Measurements from ENCODE around the gene PSAP. TPM values are rescaled to one million over a fixed set of nuclear protein-coding genes. Genes with fewer than 3 reads are reported as not detected.

The PSAP gene
- total RNA-seq, 1 experiment from 2014 or later = 397 TPM

DNA sequence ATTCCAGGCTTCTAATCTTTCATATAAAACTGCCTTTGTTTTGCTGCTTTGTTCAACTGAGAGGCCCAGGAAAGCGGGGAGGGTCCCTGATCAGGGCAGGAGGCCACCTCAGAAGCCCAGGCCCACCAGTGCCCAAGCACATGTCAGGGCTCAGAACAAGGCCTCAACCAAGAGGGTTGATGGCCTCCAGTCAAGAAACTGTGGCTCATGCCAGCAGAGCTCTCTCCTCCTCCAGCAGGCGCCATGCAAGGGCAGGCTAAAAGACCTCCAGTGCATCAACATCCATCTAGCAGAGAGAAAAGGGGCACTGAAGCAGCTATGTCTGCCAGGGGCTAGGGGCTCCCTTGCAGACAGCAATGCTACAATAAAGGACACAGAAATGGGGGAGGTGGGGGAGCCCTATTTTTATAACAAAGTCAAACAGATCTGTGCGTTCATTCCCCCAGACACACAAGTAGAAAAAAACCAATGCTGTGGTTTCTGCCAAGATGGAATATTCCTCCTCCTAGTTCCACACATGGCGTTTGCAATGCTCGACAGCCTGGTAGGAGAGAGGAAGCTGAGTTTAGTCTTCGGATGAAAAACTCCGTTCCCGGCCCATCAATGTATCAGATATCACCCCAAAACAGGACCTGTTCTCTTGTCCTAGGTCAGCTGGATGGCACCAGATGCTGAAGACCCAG is 34.0 kb downstream of the PSAP start:
- no peak for DNase-seq (ENCODE audit: low spot score)
- H3K9me3 Mint-ChIP-seq = no peaks in the 10 kb centered on the region
- CTCF ChIA-PET = no interaction called here
- H3K36me3 Mint-ChIP-seq = peaks cover 65% of the 10 kb centered on the region
- no peak overlapping the region for H3K4me3 Mint-ChIP-seq
- TF ChIP-seq ZNF671 (CRISPR knock-in tag; IDR thresholded peaks at IDR 0.05) (no peak), ZNF416 (CRISPR knock-in tag; IDR thresholded peaks at IDR 0.05) (no peak)
- TF ChIP-seq, protein P1, sequence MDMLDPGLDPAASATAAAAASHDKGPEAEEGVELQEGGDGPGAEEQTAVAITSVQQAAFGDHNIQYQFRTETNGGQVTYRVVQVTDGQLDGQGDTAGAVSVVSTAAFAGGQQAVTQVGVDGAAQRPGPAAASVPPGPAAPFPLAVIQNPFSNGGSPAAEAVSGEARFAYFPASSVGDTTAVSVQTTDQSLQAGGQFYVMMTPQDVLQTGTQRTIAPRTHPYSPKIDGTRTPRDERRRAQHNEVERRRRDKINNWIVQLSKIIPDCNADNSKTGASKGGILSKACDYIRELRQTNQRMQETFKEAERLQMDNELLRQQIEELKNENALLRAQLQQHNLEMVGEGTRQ (CRISPR knock-in tag; IDR thresholded peaks at IDR 0.05) = no peak
- POLR2A ChIA-PET = no interaction called here
- no peaks in the 10 kb centered on the region for H3K27me3 Mint-ChIP-seq (ENCODE audit: low read depth)
- H3K27ac Mint-ChIP-seq = no peak overlapping the region
- H3K4me1 Mint-ChIP-seq = no peaks in the 10 kb centered on the region
- ATAC-seq = no peak

DNA sequence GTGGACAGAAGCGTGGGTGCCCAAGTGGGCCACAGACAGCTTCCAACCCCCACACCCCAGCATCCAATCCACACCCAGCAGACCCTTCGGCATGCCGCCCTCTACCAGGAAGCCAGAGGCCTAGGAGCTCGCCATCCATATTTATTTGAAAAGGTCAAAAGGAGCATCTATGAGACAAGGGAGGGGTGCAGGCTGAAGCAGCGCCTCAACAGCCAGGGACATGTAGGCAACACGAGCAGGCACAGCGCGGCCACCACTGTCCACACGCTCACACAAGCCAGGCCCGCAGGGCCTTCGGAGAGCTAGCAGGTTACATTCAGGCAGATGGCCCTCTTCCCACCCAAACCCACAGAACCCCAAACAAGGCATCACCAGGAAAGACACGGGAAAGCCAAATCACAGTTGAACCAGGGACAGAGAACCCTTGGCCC is 34.6 kb downstream of the PSAP start:
- no peak for ATAC-seq
- Mint-ChIP-seq H3K27ac (peak overlapping the region; percentile 46; the same call in 1 of the 2 replicates), H3K36me3 (peaks cover 58% of the 10 kb centered on the region), H3K4me3 (no peak overlapping the region), H3K27me3 (ENCODE audit: low read depth) (no peaks in the 10 kb centered on the region), H3K4me1 (no peaks in the 10 kb centered on the region), H3K9me3 (no peaks in the 10 kb centered on the region)
- no peak for DNase-seq (ENCODE audit: low spot score)
- TF ChIP-seq CREB1 (CRISPR knock-in tag; IDR thresholded peaks at IDR 0.05) = no peak
- no peak for TF ChIP-seq RELA (CRISPR knock-in tag; IDR thresholded peaks at IDR 0.05; ENCODE audit: borderline replicate concordance)
- TF ChIP-seq ATF3 (CRISPR knock-in tag; conservative IDR thresholded peaks at IDR 0.05) = no peak
- no peak for TF ChIP-seq CBFB (CRISPR knock-in tag; IDR thresholded peaks at IDR 0.05; ENCODE audit: low read depth)
- TF ChIP-seq SMAD3 (CRISPR knock-in tag; IDR thresholded peaks at IDR 0.05; ENCODE audit: borderline replicate concordance) = no peak
- no peak for TF ChIP-seq ETV6 (CRISPR knock-in tag; IDR thresholded peaks at IDR 0.05)
- no peak for TF ChIP-seq ATF1 (CRISPR knock-in tag; IDR thresholded peaks at IDR 0.05)
- TF ChIP-seq ZNF232 (CRISPR knock-in tag; IDR thresholded peaks at IDR 0.05) = no peak
- TF ChIP-seq, protein P2, sequence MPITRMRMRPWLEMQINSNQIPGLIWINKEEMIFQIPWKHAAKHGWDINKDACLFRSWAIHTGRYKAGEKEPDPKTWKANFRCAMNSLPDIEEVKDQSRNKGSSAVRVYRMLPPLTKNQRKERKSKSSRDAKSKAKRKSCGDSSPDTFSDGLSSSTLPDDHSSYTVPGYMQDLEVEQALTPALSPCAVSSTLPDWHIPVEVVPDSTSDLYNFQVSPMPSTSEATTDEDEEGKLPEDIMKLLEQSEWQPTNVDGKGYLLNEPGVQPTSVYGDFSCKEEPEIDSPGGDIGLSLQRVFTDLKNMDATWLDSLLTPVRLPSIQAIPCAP (CRISPR knock-in tag; IDR thresholded peaks at IDR 0.05) = no peak
- TF ChIP-seq GTF2I (CRISPR knock-in tag; conservative IDR thresholded peaks at IDR 0.05) = no peak
- no peak for TF ChIP-seq ZNF425 (CRISPR knock-in tag; conservative IDR thresholded peaks at IDR 0.05)
- no peak for TF ChIP-seq TCF7 (CRISPR knock-in tag; IDR thresholded peaks at IDR 0.05; ENCODE audit: low read depth)
- TF ChIP-seq PREB (CRISPR knock-in tag; IDR thresholded peaks at IDR 0.05; ENCODE audit: borderline replicate concordance) = no peak
- TF ChIP-seq, protein P3, sequence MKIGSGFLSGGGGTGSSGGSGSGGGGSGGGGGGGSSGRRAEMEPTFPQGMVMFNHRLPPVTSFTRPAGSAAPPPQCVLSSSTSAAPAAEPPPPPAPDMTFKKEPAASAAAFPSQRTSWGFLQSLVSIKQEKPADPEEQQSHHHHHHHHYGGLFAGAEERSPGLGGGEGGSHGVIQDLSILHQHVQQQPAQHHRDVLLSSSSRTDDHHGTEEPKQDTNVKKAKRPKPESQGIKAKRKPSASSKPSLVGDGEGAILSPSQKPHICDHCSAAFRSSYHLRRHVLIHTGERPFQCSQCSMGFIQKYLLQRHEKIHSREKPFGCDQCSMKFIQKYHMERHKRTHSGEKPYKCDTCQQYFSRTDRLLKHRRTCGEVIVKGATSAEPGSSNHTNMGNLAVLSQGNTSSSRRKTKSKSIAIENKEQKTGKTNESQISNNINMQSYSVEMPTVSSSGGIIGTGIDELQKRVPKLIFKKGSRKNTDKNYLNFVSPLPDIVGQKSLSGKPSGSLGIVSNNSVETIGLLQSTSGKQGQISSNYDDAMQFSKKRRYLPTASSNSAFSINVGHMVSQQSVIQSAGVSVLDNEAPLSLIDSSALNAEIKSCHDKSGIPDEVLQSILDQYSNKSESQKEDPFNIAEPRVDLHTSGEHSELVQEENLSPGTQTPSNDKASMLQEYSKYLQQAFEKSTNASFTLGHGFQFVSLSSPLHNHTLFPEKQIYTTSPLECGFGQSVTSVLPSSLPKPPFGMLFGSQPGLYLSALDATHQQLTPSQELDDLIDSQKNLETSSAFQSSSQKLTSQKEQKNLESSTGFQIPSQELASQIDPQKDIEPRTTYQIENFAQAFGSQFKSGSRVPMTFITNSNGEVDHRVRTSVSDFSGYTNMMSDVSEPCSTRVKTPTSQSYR (CRISPR knock-in tag; IDR thresholded peaks at IDR 0.05) = no peak
- TF ChIP-seq, protein P4, sequence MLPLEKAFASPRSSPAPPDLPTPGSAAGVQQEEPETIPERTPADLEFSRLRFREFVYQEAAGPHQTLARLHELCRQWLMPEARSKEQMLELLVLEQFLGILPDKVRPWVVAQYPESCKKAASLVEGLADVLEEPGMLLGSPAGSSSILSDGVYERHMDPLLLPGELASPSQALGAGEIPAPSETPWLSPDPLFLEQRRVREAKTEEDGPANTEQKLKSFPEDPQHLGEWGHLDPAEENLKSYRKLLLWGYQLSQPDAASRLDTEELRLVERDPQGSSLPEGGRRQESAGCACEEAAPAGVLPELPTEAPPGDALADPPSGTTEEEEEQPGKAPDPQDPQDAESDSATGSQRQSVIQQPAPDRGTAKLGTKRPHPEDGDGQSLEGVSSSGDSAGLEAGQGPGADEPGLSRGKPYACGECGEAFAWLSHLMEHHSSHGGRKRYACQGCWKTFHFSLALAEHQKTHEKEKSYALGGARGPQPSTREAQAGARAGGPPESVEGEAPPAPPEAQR (CRISPR knock-in tag; IDR thresholded peaks at IDR 0.05) = no peak
- no peak for TF ChIP-seq NFATC4 (CRISPR knock-in tag; IDR thresholded peaks at IDR 0.05)
- no peak for TF ChIP-seq ZNF138 (CRISPR knock-in tag; conservative IDR thresholded peaks at IDR 0.05)
- TF ChIP-seq, protein P5, sequence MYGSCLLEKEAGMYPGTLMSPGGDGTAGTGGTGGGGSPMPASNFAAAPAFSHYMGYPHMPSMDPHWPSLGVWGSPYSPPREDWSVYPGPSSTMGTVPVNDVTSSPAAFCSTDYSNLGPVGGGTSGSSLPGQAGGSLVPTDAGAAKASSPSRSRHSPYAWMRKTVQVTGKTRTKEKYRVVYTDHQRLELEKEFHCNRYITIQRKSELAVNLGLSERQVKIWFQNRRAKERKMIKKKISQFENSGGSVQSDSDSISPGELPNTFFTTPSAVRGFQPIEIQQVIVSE (CRISPR knock-in tag; IDR thresholded peaks at IDR 0.05; ENCODE audit: borderline replicate concordance) = no peak
- no peak for TF ChIP-seq OVOL2 (CRISPR knock-in tag; IDR thresholded peaks at IDR 0.05; ENCODE audit: borderline replicate concordance)
- TF ChIP-seq ERG (CRISPR knock-in tag; IDR thresholded peaks at IDR 0.05) = no peak
- CTCF ChIA-PET = no interaction called here
- POLR2A ChIA-PET = no interaction called here
